Gastroesophageal sphincter (tissue), 3 donors: ENCODE data around the gene BANF2.

ENCODE experiments used
- CTCF ChIP-seq, 4 experiments: fragments of 200-600 bp in 2 of 4; fragments of 450-650 bp in 2 of 4; sonication (generic) in 1 of 4; IDR thresholded peaks; one replicate each; pipeline ENCODE4 v1.5.1; 2017 to 2019; ENCODE audit warnings: antibody characterized with exemption in 4 of 4, mild to moderate bottlenecking in 2 of 4, moderate library complexity in 2 of 4
- EP300 ChIP-seq: sonication (generic); formaldehyde crosslinking; IDR thresholded peaks from one replicate; pipeline ENCODE4 v1.6.1; 2017; ENCODE audit warnings: antibody characterized with exemption, mild to moderate bottlenecking
- POLR2A ChIP-seq, 2 donors: fragments of 450-650 bp; IDR thresholded peaks; one replicate each; pipeline ENCODE4 v1.6.1; 2017; ENCODE audit warnings: antibody characterized with exemption in 2 of 2, mild to moderate bottlenecking in 2 of 2, moderate library complexity in 1 of 2

DNA sequence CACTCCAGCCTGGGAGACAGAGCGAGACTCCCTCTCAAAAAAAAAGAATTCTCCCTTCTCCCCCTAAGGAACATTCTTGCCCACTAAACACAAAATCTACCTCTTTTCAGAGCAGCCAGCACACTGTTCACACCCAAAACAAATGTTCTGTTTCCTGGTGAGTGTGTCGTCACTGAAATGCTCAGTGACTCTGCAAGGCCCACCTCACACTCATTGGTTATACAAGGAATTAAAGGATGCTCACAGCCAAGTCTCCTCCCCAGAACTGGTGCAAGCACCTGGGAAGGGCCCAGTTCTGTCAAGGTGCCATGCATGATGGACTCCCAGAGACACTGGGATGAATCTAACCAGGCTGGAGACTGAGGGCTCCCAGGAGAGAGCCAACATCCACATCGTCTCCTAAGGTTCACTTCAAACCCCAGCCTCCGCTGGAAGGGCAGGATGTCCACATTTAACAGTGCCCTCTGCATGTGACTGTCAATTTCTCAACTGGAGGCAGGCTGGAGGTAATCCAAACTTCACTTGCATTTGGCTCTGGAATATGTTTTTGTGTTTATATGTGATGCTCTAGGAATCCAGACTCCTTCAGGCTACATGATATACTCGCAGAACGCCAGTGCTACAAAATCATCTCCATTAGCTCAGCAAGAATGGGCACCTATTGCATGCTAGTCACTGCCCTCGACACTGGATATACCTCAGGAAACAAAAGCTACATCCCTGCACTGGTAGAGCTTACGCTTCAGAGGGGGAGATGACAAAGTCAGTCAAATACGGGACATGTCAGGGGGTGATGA lies 24.8 kb upstream of the BANF2 start:
- TF ChIP-seq CTCF (IDR thresholded peaks at IDR 0.05) (no peak), POLR2A (IDR thresholded peaks at IDR 0.05) (no peak), EP300 (no peak)
